IPS-11a (cell line): ENCODE results near the gene FRMPD1.
"Not testable (repeated sequence)": the region's sequence is repeated elsewhere in the genome, so short reads cannot be mapped to it uniquely, and the experiment has no call there.

ENCODE experiments used
- H3K4me3 ChIP-seq: one replicate; pipeline ENCODE4 v1.5.1; 2013; ENCODE audit warnings: low read depth, low read length, control low read depth

FRMPD1 gene

DNA sequence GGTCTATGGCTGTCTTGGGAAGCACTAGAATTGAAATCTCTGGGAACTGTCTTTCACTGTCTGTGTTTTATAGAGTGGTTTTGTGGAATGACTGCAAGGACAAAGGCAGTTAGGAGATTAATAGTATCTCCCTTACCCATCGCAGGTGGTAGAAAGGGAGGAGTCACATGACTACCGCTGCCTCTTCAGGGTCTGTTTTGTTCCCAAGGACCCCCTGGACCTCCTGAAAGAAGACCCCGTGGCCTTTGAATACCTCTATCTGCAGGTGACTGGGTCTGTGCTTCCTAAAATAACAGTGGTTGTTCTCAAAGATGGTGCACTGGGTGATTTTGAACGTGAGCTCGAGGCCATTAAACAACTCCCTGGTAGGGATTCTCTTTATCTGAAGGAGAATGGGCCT lies 80.1 kb downstream of the FRMPD1 start:
- H3K4me3 ChIP-seq: no peak overlapping the region

DNA sequence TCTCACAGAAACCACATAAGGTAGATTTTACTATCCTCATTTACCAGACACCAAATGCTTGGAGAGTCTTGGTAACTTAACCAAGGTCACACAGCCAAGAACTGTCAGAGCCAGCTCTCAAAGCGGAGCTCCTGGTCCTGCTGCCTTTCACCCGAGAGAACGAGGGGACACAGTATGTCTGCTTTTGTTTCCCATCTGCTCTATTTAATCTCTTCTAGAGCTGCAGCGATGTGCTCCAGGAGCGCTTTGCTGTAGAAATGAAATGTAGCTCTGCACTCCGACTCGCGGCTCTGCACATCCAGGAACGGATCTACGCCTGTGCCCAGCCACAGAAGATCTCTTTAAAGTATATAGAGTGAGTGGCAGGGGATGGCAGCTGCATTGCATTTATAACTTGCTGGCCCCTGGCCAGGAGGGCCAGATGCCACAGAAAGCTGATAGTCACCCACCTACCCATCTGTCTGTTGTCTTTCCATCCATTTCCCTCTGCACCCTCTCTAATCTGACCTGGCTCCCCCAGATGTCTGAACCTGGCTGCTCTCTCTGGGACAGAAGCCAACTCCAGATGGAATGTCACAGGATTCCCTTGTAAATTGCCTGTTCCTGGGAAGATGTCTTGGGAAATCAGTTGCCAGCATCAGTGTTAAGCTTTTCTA lies 81.5 kb downstream of the FRMPD1 start:
- no peak overlapping the region for H3K4me3 ChIP-seq

DNA sequence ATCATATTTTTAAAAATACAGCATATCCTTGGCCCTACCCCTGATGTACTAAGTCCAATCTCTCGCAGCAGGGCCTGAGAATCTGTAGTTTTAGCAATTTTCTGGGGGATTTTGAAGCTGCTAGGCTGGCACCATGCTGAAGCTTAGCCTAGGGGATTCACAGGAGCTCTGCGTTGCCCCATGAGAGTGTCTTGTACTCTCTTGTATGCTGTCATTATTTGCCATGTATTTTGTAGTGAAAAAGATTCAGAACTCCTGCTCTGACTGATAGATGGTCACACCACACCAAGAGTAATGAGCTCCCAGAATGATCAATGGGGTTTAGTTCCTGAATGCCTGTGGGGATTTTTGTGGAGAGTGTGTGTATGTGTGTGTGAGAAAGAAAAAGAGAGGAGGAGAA lies 82.2 kb downstream of the FRMPD1 start:
- H3K4me3 ChIP-seq: no peak overlapping the region

DNA sequence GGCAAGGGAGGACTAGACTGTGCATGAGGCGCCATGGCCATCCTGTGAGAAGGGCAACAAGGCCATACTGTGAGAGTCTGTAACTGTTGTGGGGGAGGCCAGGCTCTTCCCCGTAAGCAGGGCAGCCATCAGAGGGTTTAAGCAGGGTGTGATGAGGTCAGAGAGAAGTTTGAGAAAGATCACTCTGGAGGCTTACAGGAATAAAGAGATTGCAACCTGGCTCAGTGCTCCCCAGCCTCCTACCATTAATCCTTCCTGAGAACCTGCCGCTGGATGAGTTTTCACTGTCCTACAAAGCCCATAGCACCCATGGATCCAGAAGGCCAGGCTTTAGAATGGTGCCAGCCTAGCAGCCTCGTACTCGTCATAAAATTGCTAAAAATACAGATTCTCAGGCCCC lies 88.5 kb downstream of the FRMPD1 start:
- H3K4me3 ChIP-seq: no peak overlapping the region

DNA sequence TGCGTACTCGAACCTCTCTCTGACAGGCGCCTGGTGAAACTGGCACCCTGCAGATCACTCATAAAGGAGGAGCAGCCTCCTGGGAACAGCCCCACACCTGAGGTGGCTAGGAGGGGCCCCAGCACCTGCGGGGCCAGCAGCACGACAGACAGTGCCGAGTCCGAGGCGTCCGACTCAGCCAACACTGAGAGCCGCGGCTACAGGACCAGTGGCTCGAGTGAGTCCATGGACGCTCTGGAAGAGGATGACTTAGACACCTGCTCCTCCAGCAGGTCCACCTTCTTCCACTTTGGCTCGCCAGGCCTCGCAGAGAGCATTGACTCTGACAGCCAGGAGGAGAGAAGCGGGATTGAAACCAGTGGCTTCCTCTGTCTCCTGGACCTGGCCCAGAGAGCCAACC lies 89.4 kb downstream of the FRMPD1 start:
- H3K4me3 ChIP-seq: no peak overlapping the region

DNA sequence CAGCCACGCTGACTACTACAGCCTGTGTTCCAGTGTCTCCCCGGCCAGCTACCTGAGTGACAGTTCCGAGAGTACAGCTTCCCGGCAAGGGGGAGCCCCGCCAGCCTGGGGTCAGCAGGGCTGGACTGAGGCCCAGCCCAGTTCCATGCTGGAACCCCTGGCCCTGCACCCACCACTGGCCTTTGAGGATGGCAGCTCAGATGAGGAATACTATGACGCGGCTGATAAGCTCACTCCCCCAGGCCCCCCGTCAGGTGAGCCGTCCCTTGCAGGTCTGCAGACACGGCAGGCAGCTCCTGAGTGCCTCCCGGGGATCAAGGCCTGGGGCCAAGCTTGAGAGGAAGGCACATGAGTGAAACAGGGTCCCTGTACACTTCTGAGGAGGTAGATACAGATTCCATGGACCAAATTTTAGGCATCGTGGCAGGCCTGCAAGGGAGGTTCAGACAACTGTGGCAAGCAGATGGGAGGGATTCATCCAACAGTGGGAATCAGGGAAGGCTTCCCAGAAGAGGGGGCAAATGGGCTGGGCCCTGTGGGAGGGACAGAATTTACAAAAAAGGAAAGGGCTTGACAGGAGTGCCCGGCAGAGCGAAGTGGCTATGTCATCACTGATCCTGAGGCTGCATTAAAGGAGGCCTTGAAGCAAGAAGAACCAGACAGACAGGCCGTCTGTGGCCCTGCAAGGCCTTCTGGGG lies 90.0 kb downstream of the FRMPD1 start:
- no peak overlapping the region for H3K4me3 ChIP-seq

DNA sequence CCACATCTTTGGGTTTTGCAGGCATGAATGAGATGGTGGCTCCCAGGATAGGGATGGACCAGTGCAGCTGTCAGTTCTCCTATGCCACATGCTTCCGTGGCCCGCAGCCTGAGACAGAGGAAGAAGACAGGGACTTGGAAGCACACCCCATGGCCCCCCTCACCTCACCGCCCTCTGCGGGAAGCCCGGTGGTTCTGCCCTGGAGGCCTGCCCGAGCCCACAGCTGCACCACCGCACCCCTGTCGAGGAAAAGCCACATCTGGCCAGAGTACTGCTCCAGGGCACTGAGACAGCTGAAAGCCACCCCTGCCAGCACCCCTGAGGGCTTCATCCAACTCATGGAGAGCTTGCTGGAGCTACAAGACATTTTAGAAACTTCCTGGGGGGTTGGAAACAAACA lies 95.2 kb downstream of the FRMPD1 start:
- no peak overlapping the region for H3K4me3 ChIP-seq

DNA sequence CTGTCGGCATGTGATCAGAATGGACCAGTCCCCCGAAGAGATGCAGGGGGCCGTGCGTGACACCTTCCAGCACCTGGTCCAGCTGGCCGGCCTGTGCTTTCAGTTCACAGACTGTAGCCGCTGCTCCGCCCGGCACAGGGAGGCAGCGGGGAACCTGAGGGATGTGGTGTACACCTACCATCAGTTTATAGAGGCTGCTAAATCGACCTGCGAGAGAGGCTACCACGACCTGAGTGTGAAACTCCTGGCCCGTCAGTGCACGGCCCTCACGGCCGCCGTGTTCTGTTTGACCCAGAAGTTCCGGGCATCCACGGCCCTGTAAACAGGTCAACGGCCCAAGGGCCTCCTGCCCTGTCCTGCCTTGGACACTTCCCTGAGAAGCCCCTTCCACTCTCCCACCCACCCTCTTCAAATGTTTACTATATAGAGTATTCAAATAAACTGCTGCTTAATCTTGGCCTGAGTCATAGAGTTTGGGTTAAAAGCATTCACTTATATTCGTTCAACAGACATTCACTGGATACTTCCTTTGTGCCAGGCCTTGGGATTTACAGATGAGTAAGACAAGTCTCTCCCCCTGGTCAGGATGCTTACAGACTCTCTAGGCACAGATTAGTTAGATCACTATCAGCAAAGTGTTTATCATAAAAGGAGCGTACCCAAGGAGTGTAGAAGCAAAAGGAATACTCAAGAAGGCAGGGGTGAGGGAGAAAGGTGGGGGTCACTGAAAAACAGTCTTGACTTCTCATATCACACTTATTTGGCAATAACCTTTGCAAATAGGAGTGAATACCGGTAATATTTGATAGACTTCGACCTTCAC lies 95.9 kb downstream of the FRMPD1 start:
- no peak overlapping the region for H3K4me3 ChIP-seq

DNA sequence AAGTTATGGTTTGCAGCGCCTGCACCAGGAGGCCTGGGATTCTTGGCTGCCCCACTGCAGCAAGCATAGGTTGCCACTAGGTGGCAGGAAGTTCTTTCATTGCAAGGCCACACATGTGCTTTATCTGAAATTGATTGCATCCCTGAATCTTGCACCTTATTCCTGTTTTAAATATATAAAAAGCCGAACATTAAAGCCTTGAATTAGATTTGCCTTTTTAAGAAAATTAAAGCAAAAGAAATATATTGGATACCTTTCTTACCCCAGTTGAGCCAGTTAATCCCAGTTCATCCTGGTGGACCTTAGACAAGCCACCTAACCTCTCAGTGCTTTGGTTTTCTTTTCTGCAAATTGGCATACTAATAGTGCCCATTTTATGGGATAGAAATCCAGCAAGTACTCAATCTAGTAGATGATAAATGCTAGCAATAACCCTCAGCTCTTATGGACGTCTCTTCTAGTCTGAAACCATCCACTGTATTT lies 96.6 kb downstream of the FRMPD1 start:
- no peak overlapping the region for H3K4me3 ChIP-seq

DNA sequence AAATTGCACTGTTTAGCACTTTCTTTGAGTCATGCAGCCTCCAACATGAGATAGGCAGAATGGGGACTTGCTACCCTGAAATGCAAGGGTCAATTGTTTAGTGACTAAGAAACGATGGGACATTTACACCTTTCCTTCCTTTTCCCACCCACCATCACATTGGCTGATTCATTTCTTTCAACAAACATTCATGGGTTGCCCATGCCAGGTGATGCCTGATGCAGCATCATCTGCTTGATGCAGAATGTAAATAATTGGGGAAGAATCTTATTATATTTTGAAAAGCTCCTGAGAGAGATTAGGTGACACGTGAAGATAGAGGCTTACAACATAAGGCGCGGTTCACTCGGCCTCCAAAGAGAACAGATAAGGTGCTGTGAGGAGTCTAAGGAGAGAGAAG lies 98.4 kb downstream of the FRMPD1 start:
- H3K4me3 ChIP-seq: no peak overlapping the region

DNA sequence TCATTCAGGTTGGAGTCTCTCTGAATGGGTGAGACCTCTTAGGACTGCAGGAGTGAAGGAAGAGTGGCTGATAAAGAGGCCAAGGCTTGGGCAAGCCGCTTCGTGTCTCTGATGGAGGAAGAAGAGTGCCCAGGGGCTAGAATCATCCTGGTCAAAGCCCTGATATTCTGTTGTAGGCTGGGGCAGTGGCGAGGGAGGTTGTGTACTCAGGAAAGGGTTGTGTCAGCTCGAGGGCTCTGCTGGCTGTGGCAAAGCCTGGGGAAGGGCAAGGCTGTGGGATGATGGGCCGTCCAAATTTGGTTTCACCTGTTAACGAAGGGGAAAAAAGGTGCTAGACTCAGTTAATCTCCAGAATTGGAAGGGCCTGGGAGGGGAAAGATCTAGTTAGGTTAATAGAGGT lies 100.4 kb downstream of the FRMPD1 start:
- no peak overlapping the region for H3K4me3 ChIP-seq

DNA sequence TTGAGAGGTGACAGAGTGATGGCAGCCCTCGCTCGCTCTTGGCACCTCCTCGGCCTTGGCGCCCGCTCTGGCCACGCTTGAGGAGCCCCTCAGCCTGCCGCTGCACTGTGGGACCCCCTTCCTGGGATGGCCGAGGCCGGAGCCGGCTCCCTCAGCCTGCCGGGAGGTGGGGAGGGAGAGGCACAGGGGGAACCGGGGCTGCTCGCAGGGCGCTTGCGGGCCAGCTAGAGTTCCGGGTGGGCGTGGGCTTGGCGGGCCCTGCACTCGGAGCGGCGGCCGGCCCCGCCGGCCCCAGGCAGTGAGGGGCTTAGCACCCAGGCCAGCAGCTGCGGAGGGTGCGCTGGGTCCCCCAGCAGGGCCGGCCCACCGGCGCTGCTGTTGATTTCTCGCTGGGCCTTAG lies 101.0 kb downstream of the FRMPD1 start:
- not testable (repeated sequence) for H3K4me3 ChIP-seq

DNA sequence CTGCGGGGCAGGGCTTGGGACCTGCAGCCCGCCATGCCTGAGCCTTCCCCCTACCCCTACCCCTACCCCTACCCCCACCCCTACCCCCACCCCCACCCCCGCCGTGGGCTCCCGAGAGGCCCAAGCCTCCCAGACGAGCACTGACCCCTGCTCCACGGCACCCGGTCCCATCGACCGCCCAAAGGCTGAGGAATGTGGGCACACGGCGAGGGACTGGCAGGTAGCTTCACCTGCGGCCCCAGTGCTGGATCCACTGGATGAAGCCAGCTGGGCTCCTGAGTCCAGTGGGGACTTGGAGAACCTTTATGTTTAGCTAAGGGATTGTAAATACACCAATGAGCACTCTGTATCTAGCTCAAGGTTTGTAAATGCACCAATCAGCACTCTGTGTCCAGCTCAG lies 101.4 kb downstream of the FRMPD1 start:
- H3K4me3 ChIP-seq: not testable (repeated sequence)

DNA sequence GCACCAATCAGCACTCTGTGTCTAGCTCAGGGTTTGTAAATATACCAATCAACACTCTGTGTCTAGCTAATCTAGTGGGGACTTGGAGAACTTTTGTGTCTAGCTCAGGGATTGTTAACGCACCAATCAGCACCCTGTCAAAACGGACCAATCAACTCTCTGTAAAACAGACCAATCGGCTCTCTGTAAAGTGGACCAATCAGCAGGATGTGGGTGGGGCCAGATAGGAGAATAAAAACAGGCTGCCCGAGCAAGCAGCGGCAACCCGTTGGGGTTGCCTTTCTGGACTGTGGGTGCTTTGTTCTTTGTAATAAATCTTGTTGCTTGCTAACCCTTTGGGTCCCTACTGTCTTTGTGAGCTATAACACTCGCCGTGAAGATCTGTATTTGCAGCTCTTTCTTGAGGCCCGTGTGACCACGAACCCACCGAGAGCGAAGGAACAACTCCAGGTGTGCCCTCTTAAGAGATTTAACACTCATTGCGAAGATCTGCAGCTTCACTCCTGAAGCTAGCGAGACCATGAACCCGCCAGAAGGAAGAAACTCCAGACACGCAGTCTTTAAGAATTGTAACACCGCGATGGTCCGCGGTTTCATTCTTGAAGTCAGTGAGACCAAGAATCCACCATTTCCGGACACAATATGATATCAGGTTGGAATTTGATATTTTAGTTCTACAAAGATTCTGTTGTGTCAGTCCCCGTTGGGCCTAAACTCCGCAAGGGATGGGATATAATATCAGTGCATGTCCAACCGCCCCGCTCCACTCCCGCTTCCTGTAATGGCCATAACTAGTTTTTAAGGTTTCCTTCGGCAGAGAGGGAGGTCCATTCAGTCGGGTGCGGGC lies 102.1 kb downstream of the FRMPD1 start:
- H3K4me3 ChIP-seq: no peak overlapping the region

DNA sequence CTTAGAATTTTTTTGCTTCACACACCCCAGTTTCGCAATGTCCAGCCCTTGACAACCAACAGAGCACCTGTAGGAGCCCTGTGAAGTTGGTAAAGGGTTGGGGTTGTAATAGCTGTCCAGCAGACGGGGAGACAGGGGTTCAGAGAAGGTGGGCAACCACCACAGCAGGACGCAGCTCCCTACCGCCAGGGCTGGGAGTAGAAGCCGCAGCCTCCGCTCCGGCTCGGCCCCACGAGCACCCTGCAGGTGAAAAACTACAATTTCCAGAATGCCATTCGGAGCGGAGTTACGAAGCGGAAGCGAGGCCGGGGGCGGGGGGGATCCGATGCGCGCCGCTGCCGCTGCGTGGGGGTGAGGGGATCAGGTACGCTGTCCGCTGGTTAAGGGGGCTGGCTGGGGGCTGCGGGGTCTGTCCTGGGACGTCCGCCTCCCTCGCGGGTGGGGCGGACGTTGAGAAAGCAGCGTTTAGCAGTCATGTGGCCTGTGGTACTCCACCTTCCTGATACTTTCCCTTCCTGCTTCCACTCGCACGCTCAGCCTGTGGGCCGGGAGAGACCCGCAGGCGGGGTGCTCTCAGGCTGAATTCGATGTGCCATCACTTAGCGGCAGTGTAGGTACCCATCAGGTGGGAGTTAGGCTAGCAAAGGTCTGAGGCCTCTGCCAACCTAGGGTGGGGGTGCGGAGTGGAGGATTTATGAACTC lies 102.9 kb downstream of the FRMPD1 start, which contains the start of gene TRMT10B:
Gene TRMT10B (plus strand): TSS at position 317 of the 702 bp plus-strand sequence. CDS start 8,127 bp downstream, outside the sequence.
- H3K4me3 ChIP-seq: peak within 1 kb of the TSS; percentile 84

DNA sequence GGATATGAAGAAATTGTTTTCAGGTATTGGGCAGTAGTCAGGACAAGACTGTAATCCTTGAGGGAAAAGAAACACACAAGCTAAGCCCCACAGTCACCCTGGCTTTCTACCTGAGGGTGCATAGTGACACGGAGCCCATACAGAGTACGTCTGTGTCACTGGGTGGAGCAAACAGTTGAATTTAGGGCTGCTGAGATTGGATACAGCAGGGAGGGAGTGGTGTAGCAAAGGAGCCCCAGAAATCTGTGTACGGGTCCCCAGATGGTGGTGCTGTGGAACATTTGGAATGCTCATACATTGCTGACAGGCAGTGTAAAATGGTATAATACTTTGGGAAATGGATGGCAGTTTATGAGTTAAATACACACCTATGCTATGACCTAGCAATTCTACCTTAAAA lies 108.0 kb downstream of the FRMPD1 start:
- no peak overlapping the region for H3K4me3 ChIP-seq

DNA sequence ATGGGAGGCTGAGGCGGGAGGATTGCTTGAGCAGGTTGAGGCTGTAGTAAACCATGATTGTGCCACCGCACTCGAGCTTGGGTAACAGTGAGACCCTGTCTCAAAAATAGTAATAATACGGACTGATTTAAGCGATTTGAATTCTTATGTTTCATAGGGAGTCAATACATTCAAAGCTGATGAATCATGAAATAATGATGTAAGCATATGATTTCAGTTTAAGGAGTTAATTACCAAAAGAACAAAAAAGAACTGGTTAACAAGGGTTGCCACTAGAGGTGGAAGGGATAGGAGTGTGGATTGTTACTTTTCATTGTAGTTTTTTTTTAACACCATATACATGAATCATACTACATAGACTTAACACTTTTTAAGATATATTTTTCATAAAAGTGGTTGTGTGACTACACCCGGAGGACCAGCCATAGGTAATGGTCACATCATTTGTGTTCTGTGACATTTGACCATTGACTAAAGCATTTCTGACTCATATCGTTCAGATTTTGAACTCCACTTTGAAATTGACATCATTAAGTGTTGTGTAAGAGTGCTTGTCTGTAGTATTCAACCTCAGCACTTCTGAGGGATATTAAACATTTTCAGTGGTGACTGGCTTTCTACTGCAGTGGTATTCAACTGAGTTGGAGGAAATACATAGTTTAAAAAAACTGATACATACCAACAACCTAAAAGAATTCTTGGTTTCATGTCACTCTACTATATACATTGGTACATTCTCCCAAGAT lies 109.8 kb downstream of the FRMPD1 start:
- no peak overlapping the region for H3K4me3 ChIP-seq

DNA sequence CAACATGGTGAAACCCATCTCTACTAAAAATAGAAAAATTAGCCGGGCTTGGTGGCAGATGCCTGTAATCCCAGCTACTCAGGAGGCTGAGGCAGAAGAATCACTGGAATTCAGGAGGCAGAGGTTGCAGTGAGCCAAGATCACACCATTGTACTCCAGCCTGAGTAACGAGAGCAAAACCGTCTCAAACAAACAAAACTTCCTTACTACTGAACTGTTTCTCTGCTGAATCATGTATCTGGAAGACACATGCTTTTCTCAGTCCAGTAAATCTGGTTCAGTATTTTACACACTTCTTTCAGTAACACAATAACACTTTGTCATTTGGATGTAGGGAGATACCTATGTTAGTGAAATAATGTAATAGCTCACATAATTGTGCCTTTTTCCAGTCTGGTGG lies 110.8 kb downstream of the FRMPD1 start:
- no peak overlapping the region for H3K4me3 ChIP-seq

DNA sequence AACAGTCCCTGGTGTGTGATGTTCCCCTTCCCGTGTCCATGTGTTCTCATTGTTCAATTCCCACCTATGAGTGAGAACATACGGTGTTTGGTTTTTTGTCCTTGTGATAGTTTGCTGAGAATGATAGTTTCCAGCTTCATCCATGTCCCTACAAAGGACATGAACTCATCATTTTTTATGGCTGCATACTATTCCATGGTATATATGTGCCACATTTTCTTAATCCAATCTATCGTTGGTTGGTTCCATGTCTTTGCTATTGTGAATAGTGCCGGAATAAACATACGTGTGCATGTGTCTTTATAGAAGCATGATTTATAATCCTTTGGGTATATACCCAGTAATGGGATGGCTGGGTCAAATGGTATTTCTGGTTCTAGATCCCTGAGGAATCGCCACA lies 114.5 kb downstream of the FRMPD1 start:
- H3K4me3 ChIP-seq: not testable (repeated sequence)

DNA sequence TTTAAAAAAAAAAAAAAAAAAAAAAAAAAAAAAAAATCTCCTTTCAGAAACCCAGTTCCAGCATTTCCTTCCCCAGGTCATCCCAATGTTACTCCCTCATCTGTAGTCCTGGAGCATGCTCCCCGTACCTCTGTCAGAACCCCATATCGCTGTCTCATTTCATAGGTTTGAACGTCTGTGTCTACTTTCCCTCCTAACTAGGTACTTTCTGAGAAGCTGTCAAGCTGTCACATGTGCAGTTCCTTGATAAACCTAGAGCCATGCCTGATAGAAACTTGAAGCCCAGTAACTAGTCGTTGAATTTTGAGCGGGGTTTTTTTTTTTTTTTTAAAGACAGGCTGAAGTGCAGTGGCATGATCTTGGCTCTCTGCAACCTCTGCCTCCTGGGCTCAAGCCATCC lies 118.6 kb downstream of the FRMPD1 start:
- no peak overlapping the region for H3K4me3 ChIP-seq
